ENCODE results near the gene FBXO11. TPM values are rescaled to one million over a fixed set of nuclear protein-coding genes. Genes with fewer than 3 reads are reported as not detected.

Gene FBXO11
- total and polyA plus RNA-seq, 7 donors = 16.3 to 39.4 (median 31.0) TPM

- WGBS, 3 donors = 82 to 86% (median 85%) methylated on average over 4 of the region's 4 CpGs
- peaks cover 13 to 99% of the 10 kb centered on the region in 2 donors for H3K36me3 ChIP-seq (ENCODE audit: insufficient read depth in 1 of 2, low read depth in 1 of 2)
Measured at GRCh38 chr2:47808614-47809013, 97.7 kb downstream of the FBXO11 start.

GRCh38 chr2:47805850-47806249 lies 100.4 kb downstream of the FBXO11 start:
- Histone ChIP-seq H3K4me3 (no peak overlapping the region), H3K27ac (no peak overlapping the region), H3K27me3 (ENCODE audit: insufficient read depth in 3 of 3, low read length in 2 of 3) (no peaks in the 10 kb centered on the region), H3K9me3 (peaks cover 7% of the 10 kb centered on the region), H3K4me1 (no peaks in the 10 kb centered on the region), H3K36me3 (ENCODE audit: insufficient read depth in 1 of 2, low read depth in 1 of 2) (peaks cover 17 to 99% of the 10 kb centered on the region in 2 donors)
- TF ChIP-seq, protein P1, sequence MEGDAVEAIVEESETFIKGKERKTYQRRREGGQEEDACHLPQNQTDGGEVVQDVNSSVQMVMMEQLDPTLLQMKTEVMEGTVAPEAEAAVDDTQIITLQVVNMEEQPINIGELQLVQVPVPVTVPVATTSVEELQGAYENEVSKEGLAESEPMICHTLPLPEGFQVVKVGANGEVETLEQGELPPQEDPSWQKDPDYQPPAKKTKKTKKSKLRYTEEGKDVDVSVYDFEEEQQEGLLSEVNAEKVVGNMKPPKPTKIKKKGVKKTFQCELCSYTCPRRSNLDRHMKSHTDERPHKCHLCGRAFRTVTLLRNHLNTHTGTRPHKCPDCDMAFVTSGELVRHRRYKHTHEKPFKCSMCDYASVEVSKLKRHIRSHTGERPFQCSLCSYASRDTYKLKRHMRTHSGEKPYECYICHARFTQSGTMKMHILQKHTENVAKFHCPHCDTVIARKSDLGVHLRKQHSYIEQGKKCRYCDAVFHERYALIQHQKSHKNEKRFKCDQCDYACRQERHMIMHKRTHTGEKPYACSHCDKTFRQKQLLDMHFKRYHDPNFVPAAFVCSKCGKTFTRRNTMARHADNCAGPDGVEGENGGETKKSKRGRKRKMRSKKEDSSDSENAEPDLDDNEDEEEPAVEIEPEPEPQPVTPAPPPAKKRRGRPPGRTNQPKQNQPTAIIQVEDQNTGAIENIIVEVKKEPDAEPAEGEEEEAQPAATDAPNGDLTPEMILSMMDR (IDR thresholded peaks at IDR 0.05) = no peak
- DNase-seq (no peak), ATAC-seq (no peak)
- WGBS, 3 donors = 64 to 68% (median 65%) methylated on average over 6 of the region's 6 CpGs
- intact Hi-C loops (cut with DNase I) = no loop called here

More at GRCh38 chr2:47808614-47809013, 97.7 kb downstream of the FBXO11 start:
- Histone ChIP-seq H3K4me3 (no peak overlapping the region), H3K27me3 (ENCODE audit: insufficient read depth in 3 of 3, low read length in 2 of 3) (no peaks in the 10 kb centered on the region), H3K4me1 (no peaks in the 10 kb centered on the region), H3K27ac (no peak overlapping the region), H3K9me3 (peaks cover 3% of the 10 kb centered on the region)
- DNase-seq = no peak
- intact Hi-C loops (cut with DNase I) = no loop called here
- no peak for ATAC-seq
- TF ChIP-seq, protein P1 (IDR thresholded peaks at IDR 0.05) = no peak

DNA sequence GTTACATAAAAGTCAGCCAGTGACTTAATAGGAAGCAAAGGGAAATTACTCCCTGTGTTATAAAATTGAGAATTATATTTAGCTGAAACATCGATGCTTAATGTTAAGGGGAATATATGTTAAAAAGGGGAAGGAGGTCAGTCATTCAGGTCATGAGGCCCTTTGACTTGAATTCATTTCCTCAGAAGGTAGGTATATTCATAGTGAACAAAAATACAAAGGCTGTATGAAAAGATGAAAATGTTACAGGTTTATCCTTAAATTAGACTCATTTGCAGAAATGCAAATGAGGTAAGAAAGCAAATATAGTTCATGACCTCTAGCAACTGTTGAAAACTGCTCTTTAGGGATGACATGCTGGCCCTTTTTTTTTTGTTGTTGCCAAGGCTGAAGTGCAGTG lies 102.5 kb downstream of the FBXO11 start:
- Histone ChIP-seq H3K4me3 (no peak overlapping the region), H3K27me3 (ENCODE audit: insufficient read depth in 3 of 3, low read length in 2 of 3) (no peaks in the 10 kb centered on the region), H3K36me3 (ENCODE audit: insufficient read depth in 1 of 2, low read depth in 1 of 2) (peaks cover 17 to 100% of the 10 kb centered on the region in 2 donors), H3K4me1 (no peaks in the 10 kb centered on the region), H3K27ac (no peak overlapping the region), H3K9me3 (peaks cover 7% of the 10 kb centered on the region)
- WGBS, 3 donors = 92 to 99% (median 97%) methylated on average over 1 of the region's 1 CpG
- ATAC-seq (no peak), DNase-seq (no peak)
- TF ChIP-seq, protein P1 (IDR thresholded peaks at IDR 0.05) = no peak
- intact Hi-C loops (cut with DNase I) = no loop called here

- WGBS, 3 donors = 98 to 100% (median 100%) methylated on average over 7 of the region's 7 CpGs
- Histone ChIP-seq H3K27me3 (ENCODE audit: insufficient read depth in 3 of 3, low read length in 2 of 3) (no peaks in the 10 kb centered on the region), H3K4me1 (no peaks in the 10 kb centered on the region), H3K36me3 (ENCODE audit: insufficient read depth in 1 of 2, low read depth in 1 of 2) (peaks cover 17 to 99% of the 10 kb centered on the region in 2 donors), H3K27ac (no peak overlapping the region), H3K9me3 (peaks cover 7% of the 10 kb centered on the region), H3K4me3 (no peak overlapping the region)
- intact Hi-C loops (cut with DNase I) = no loop called here
- ATAC-seq (no peak), DNase-seq (no peak)
- TF ChIP-seq, protein P1 (IDR thresholded peaks at IDR 0.05) = no peak
Measured at GRCh38 chr2:47803363-47803762, 102.9 kb downstream of the FBXO11 start.

GRCh38 chr2:47801118-47801517 lies 105.2 kb downstream of the FBXO11 start:
- TF ChIP-seq, protein P1 (IDR thresholded peaks at IDR 0.05) = no peak
- H3K36me3 ChIP-seq (ENCODE audit: insufficient read depth in 1 of 2, low read depth in 1 of 2) = peaks cover 9 to 99% of the 10 kb centered on the region in 2 donors
- DNase-seq = no peak
- no peaks in the 10 kb centered on the region for H3K4me1 ChIP-seq
- no peaks in the 10 kb centered on the region for H3K27me3 ChIP-seq (ENCODE audit: insufficient read depth in 3 of 3, low read length in 2 of 3)
- no peak for ATAC-seq
- intact Hi-C loops (cut with DNase I) = no loop called here
- 82 to 97% (median 84%) methylated on average over 3 of the region's 3 CpGs for WGBS, 3 donors
- H3K27ac ChIP-seq = no peak overlapping the region
- peaks cover 7% of the 10 kb centered on the region for H3K9me3 ChIP-seq
- H3K4me3 ChIP-seq = no peak overlapping the region

Measured in psoas muscle (tissue), 8 donors.